NCI-H748 (cell line): Measurements from ENCODE around the gene DDRGK1.

Source experiments
- DNase-seq: peaks from one replicate; lab custom pipeline; 2025; ENCODE audit not compliant: unreplicated experiment; lab: John Stamatoyannopoulos, UW

The DDRGK1 gene

GRCh38 chr20:3235666-3236324, 31.3 kb upstream of the DDRGK1 start:
- no peak for DNase-seq

DNA sequence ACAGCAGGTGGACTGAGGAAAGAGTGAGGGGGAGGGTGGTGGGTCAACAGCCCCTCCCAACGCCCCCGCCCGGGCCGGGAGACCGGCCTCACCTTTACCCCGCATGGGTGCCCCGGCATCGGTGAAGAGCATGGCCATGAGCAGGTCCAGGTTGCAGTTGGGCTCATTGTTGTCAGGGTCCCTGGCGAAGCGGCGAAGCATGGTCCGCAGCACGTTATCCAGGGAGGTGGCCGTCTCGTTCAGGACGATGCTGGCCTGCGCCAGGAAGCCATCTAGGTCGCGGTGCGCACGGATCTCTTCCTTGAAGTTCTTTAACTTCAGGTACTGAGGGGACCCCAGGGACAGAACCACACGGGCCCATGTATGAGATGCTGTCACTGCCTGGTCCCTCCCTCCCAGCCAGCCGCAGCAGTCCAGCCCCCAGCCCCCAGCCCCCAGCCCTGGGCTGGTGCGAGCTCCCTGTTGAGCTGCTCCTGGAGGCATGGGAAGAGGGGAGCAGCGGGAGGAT, 29.6 kb upstream of the DDRGK1 start:
- no peak for DNase-seq

DNA sequence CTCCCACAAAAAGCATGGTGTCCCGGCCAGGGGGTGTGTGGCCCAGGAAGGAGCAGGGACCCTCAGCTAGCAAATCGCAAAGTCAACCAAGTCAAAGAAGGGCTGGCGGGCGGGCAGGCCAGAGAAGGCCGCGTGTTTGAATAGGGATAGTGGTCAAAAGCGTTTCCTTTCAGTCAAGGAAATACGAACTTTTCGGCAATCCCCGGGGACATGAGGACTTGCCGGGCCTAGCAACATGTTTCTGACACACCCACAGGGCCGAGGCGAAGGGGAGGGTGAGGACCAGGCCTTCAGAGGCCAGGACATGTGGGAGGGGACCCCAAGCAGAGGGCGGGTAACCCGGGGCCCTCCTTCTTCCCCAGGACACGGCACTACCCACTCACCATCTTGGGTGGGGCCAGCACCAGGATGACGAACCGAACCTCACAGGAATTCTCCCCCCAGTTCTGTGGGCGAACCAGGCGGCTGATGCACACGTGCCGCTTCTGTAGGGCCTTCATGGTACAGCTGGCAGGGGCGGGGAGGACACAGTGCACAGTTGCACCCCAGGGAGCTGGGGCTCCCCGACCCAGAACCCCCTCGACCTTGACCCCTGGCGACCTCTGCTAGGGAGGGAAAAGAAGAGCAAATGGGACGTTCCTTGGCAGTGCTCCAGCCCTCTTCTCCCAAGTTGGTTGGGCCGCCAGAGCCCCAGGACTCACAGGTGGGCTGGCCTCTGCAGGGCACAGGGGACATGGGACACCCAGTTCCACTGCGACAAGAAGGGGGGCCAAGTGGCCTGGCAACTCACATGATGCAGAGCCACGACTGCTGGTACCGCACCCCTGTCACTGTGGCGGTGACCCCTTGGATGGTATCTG, 28.9 kb upstream of the DDRGK1 start:
- no peak for DNase-seq

DNA sequence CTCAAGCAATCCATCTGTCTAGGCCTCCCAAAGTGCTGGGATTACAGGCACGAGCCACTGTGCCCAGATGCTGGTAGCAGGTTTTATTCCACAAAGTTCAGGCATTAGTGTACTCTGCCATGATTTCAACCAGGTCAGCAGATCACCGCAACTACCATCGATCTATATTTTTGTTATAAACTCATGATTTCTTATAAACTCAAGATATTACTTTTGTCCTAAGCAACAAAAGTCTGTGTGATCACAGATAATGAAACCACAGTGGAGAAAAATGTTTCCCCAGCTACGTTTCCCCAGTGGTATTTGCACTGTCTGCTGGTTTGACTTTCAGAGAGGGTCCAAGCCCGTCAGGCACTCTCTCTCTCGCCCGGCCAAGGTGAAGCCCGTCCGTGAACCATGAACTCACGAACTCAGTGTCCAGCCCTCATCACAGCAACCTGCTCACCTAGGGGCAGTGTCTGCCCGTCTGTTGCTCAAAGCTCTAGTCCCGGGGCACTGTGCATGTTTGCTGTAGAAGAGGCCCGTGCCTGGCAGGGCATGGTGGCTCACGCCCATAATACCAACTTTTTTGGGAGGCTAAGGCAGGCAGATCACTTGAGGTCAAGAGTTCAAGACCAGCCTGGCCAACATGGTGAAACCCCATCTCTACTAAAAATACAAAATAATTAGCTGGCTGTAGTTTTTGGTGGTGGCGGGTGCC, 27.6 kb upstream of the DDRGK1 start:
- no peak for DNase-seq

DNA sequence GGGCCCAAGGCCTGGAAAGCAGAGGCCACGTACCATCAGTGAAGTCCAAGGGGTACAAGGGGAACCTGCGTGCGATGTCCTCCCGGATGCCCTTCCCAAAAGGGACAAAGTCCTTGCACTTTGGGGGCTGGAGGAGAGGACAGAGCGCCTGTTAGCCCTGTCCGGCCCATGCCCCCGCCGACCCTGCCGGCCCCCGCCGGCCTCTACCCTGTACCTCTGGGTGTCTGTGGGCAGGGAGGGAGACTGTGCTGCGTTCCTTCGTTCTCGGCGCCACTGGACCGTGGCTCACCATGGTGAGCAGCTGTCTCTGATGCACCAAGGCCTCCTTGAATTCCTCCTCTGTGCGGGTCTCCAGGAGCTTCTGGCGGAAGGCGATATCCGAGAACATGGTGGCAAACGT, 26.6 kb upstream of the DDRGK1 start:
- DNase-seq, result no peak

DNA sequence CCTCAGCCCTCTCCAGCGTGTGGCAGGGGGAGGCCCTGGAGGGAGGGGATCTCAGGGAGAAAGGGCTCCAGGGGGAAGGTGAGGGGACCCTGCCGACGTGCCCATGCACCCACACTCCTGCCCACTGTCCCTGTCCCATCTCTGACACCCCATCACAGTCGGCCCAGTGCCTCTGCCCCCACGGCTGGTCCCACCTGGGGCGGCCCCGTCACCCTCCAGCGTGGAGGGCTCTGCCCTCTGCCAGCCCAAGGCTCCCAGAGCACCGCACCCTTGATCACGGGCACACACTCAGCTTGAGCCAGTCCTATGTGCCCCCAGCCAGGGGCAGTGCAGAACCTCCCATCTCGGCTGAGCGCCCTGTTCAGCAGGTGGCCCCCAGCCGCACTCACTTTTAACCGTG, 25.3 kb upstream of the DDRGK1 start:
- no peak for DNase-seq

- no peak for DNase-seq
These were observed 24.7 kb upstream of the DDRGK1 start for GRCh38 chr20:3229158-3229557.

DNA sequence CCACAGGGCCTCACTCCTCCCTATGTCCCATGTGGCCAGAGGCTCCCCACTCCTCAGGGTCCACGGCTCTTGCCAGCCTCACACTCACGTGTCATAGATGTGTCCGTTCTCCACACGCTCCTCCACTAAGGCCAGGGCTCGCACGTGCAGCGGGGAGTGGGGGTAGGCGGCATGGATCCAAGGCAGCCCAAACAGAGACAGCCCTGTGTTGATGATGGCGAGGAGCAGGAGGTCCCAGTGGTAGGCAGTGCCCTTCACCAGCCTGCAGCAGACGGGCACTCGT, 24.2 kb upstream of the DDRGK1 start:
- DNase-seq, result no peak

- no peak for DNase-seq
These were observed 23.7 kb upstream of the DDRGK1 start for GRCh38 chr20:3227936-3228749.

DNA sequence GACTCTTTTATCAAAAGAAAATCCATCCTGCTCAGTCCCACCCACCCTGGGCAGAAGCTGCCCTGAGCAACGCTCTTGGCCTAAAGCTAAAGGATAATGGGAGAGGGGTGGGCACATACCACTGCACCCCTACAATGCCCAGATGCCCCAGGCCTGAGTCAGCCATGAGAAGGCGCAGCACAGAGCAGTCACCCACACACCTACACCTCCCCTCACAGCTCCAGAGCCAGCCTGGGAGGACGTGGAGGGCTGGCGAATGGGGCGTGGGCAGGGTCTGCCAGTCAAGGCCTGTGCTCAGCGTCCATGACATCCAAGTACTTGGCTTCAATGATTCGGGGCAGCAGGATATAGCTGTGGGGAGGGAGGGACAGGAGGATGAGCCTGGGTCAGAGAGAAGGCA, 23.0 kb upstream of the DDRGK1 start:
- no peak for DNase-seq

- no peak for DNase-seq
These were observed 22.4 kb upstream of the DDRGK1 start for GRCh38 chr20:3226864-3227263.

GRCh38 chr20:3226093-3226492, 21.6 kb upstream of the DDRGK1 start:
- no peak for DNase-seq

GRCh38 chr20:3224681-3225421, 20.4 kb upstream of the DDRGK1 start:
- DNase-seq, result no peak

DNA sequence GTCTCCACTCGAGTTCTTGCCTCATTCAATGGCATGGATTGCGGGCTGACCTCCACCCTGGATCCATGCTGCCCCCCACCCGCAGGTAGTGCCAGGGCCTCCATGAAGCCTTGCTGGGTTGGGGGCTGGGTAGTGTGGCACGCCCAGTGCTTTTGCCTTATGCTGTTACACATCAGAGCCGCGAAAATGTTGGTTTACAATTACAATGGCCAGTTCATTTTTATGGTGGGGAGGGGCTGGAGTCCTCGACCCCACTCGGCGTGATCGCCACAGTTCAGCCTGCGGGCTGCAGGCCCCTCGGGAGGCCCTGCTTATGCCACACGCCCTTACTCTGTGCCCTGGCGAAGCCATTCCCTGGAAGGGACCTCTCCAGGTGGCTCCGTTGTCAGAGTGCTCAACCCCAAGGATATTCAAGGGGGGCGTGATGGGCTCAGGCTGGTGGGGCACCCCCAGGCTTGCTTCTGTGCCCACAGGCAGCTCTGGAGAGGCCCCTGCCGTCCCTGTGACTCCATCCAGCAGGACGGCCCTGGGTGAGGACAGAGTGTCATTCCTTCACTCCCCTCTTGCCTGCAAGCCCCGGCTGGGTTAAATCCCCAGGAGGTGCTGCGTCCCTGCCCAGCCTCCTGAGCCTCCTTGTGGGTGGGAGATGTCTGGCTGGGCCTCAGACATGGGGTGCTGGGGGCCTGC, 19.7 kb upstream of the DDRGK1 start:
- peak; percentile 66 for DNase-seq

DNA sequence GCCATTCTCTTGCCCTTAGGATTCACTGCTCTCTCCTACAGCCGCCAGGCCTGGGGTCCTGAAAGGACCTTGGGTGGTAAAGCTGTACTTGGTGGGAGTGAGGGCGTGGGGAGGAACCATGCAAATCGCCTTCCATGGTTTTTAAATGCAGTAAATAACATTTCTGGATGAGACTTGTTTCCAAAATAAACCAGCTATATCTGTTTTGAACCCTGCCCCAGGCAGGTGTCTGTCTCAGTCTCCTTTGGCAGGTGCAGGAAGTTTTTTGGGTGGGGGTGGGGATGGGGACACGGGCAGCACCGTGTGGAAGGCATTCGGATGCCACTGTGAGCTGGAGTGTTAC, 19.1 kb upstream of the DDRGK1 start:
- DNase-seq, result peak; percentile 70

- peak; percentile 100 for DNase-seq
These were observed 18.4 kb upstream of the DDRGK1 start for GRCh38 chr20:3222635-3223600.

- DNase-seq, result no peak
These were observed 17.1 kb upstream of the DDRGK1 start for GRCh38 chr20:3221398-3222226.
